Measurements from ENCODE around the gene ADAMTS2.

ADAMTS2 gene

GRCh38 chr5:179187229-179187678 is 158.0 kb downstream of the ADAMTS2 start:
- no peak for DNase-seq

DNA sequence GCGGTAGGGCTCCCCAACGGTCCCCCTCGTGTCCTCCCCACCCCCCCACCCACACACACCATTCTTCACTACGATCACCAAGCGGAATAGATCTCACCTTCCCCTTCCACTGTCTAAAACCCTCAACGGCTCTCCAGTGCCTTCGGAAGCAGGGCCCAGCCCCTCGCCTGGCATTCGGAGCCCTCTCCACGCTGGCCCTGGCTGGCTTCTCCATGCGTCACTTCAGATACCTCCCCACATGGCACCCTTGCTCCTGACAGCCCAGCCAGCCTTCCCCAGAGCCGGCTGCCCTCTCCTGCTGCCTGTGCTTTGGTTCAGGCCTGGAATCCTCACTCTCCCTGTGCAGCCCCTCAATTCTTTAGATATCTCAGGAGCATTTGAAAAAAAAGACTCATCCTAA is 158.5 kb downstream of the ADAMTS2 start:
- no peak for DNase-seq

GRCh38 chr5:179185941-179186411 is 159.3 kb downstream of the ADAMTS2 start:
- no peak for DNase-seq

GRCh38 chr5:179185256-179185940 is 159.9 kb downstream of the ADAMTS2 start:
- no peak for DNase-seq

GRCh38 chr5:179184521-179185050 is 160.7 kb downstream of the ADAMTS2 start:
- DNase-seq: no peak

DNA sequence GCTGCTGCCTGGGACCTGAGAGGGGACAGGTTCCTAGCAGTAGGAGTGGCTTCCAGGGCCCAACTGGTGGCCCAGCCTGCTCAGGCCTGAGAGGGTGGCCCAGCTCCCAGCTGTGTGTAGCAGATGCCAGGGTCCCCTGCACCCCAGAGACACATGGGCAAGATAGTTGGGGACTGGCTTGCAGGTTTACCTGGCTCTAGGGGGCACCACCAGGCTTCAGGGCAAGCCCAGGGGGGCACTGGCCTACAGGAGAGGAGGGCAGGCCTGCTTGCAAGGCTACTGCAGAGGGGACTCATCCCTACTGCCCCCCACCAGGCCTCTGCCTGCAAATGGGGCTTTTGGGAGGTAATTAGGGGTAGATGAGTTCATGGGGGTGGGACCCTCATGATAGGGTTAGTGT is 161.8 kb downstream of the ADAMTS2 start:
- no peak for DNase-seq

- DNase-seq: no peak
These were observed 162.7 kb downstream of the ADAMTS2 start for GRCh38 chr5:179182601-179183000.

- no peak for DNase-seq
These were observed 163.3 kb downstream of the ADAMTS2 start for GRCh38 chr5:179181988-179182387.

DNA sequence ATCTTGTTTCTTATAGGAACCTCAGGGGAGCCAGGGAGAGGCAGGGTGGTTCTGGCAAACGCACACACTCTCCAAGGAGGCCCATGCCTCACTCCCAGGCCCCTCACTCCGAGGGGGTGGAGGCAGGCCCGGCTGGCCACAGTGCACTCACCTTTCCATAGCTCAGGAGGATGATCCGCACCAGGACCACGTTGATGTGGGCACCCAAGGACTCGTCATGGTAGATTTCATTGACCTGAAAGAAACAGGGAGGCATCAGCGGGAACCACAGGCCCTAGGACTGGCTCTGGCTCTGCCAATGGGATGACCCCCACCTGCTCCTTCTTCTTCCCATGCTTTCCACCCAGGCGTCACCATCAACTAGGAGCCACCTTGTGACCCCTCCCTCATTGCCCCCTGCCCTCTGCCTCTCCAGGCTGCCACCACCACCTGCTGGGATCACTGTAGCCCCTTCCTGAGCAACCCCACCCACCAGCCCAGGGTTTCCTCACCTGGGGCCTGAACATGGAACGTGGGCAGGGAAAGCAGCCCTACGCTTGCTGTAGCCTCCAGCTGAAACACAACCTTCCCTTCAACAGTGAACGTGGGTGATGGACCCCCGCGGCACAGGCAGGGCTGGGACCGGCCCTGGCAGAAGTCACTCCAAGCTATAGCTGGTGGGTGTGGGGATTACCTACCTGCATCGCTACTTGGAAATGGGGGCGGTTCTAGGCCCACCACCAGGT is 164.2 kb downstream of the ADAMTS2 start:
- no peak for DNase-seq

DNA sequence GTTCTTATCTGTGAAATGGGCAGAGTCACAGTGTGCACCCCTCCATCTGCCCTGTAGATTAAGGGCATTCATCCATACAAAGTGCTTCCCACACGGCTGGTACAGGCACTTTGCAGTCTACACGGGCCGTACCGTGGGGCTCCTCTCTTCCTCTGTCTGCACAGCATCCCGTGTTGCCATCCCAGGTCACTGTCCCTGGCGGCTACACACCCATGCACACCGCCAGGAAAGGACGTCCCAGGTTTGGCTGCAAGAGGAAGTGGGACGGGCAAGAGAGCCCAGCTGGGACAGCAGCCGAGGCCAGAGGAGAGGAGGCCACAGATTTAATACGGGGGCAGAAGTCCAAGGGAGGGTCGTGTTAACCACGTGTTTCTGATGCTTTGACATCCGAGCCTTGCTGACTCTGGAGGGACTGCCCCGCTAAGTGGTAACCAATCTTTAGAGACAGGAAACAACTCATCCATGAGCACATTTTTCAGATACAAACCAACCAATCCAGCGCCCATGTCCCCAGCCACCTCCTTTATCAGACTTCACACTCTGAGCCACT is 165.1 kb downstream of the ADAMTS2 start:
- no peak for DNase-seq

DNA sequence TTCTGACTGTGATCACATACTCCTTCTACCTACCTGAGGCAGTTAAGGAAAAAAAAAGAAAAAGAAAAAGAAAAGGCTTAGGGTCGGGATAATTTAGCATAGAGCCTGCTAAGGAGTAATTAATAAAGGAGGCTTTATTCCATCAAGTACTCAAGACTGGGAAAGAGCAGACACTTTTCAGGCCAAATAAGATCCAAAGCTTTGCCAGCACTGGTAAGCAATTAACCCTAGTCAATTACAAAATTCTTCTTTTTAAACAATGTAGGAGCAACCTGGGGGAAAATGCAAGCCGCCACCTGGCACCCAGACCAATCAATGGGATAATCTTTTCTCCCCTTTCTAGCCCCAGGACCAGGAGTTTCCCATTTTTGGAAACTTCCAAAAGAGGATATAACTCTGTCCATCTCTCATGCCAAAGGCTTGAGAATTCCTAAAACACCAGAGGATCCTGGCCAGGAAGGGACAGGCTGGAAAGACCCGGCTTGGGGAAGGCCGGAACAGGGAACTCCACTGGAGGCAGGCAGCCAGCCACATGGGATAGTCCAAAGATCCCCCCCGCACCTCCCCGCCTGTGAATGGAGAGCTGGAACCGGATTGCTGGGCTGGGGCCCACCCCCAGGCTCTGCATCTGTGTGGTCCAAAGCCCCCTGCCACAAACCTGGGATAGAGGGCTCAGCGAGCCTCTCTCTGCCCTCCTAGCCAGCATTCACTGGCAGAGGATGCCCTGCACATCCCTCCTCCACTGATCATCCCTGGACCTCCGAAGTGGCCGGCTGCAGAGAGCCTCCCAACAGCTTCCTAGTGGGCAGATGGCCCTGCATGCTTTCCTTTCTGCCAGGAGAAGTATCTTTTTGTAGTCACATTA is 167.3 kb downstream of the ADAMTS2 start:
- no peak for DNase-seq

- DNase-seq: no peak
These were observed 168.6 kb downstream of the ADAMTS2 start for GRCh38 chr5:179176571-179177230.

DNA sequence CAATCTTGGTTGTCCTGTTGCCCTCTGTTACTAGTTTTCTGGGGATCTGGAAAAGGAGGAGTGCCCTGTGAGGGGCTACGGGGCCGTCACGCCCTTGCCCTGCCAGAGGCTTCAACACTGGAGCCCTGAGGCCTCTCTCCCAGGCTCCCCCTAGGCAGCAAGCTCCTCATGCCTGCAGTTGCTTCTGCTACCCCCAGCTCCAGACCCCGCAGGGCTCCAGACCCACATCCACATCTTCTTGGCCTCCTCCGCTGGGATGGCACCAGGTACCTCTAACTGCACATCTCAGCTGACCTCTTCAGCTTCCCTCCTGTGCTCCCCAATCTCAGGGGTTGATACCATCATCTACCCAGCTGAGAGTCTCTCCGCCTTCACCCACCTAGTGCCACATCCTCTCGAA is 169.1 kb downstream of the ADAMTS2 start:
- no peak for DNase-seq

GRCh38 chr5:179171816-179172745 is 173.2 kb downstream of the ADAMTS2 start:
- no peak for DNase-seq

DNA sequence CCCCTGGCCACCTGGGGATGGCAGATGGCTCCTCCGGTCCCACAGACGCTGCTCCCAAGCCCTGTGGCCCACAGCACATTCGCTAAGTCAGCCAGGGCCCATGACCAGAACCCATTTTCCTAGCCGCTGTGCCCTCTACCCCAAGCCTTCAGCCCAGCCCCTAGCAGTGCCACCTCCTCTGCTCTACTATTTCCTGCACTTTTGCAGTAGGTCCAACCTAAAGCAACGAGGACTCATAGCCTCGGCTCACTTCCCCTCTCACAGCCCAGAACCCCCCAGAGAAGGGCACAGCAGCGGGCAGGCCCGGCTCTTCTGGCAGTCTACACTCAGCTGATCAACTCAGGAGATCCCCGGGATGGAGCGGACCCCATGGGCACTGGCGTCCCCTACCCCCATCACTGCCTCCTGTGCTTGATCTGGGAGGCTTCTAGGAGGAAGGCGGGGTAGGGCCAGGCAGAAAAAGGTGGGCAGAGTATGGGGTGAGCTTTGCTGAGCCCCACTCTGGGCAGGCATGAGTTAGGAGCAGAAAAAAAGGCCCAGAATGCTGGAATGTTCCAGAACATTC is 173.9 kb downstream of the ADAMTS2 start:
- DNase-seq: no peak

DNA sequence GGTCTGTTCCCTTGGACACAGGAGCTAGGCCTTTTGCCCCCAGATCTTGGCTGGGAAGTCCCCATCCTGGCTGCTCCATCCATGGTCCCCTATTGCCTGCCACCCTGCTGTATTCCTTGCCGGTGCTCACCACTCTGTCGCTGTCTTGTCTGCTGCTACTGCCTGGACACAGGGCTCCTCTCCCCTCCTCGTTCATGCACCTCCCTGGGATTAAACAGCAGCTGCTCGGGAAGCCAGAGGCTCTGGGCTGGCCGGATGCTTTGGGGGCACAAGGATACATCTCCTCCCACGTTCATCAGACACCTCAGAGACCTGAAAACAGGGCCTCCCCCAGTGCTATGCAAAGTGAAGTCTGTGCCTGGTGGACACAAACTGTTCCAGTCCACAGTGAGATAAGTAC is 174.7 kb downstream of the ADAMTS2 start:
- DNase-seq: no peak

DNA sequence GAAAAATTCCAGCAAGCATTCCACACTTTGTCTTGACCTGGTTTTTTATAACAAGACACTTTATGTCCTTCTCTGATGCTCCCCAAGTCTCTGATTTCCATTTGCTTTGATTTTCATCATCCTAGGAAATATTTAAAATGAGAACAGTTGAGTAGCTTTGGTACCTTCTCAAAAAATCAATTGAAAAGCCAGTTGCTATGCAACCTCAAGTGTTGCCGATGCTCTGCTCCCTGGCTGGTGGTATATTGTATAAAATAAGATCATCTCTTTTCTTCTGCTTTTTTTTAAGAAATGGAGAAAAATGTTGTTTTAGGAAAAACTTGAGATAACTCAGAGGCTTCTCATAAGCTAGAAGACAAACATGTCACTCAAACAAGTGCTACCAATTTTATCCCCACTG is 175.4 kb downstream of the ADAMTS2 start:
- DNase-seq: no peak

- DNase-seq: no peak
These were observed 176.6 kb downstream of the ADAMTS2 start for GRCh38 chr5:179168664-179169063.

GRCh38 chr5:179167871-179168451 is 177.3 kb downstream of the ADAMTS2 start:
- no peak for DNase-seq

Measured in NCI-H526 treated with DMSO at 0.1 percent for 48 hours (cell line).